ENCODE results near the gene CD44. TPM values are rescaled to one million over a fixed set of nuclear protein-coding genes. Genes with fewer than 3 reads are reported as not detected.

CD44 gene
- total RNA-seq, 1 donor from 2014 or later: 0.65 TPM

- peaks cover 26% of the 10 kb centered on the region for H3K4me1 Mint-ChIP-seq
- no peak for TF ChIP-seq CTCF (conservative IDR thresholded peaks at IDR 0.05)
- DNase-seq (ENCODE audit: low read depth, low spot score): no peak
- no peaks in the 10 kb centered on the region for H3K9me3 Mint-ChIP-seq
- no peaks in the 10 kb centered on the region for H3K27me3 Mint-ChIP-seq (ENCODE audit: low read depth)
- H3K4me3 Mint-ChIP-seq: no peak overlapping the region
- H3K27ac Mint-ChIP-seq (ENCODE audit: unreplicated experiment): no peak overlapping the region
- no peaks in the 10 kb centered on the region for H3K36me3 Mint-ChIP-seq (ENCODE audit: low read depth)
Observed at GRCh38 chr11:35190804-35191348, 51.9 kb downstream of the CD44 start.

DNA sequence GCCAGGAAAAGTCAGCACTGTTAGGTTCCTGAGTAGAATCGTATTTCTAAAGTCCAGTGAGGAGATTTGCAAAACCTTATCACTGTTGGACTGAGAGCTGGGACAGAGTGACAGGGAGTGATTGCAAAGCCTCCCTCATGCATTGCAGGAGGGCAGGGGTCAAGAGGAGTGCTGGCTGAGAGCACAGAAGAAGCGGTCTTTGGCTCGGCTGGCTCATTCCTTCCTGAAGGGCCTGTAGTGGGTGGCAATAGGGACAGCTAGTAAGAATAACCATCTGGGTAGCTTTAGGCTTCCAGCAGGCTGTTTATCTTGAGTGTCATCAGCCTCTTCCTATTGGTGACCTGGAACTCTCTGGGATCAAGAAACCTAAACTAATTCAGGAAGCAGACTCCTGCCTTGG, 53.4 kb downstream of the CD44 start:
- Mint-ChIP-seq H3K27ac (ENCODE audit: unreplicated experiment) (peak overlapping the region; percentile 30), H3K9me3 (no peaks in the 10 kb centered on the region), H3K4me1 (peaks cover 24% of the 10 kb centered on the region), H3K36me3 (ENCODE audit: low read depth) (no peaks in the 10 kb centered on the region), H3K4me3 (no peak overlapping the region), H3K27me3 (ENCODE audit: low read depth) (no peaks in the 10 kb centered on the region)
- no peak for TF ChIP-seq CTCF (conservative IDR thresholded peaks at IDR 0.05)
- peak; percentile 17 for DNase-seq (ENCODE audit: low read depth, low spot score)

GRCh38 chr11:35193767-35194166, 54.8 kb downstream of the CD44 start:
- no peak for TF ChIP-seq CTCF (conservative IDR thresholded peaks at IDR 0.05)
- Mint-ChIP-seq H3K9me3 (no peaks in the 10 kb centered on the region), H3K4me3 (no peak overlapping the region), H3K27me3 (ENCODE audit: low read depth) (no peaks in the 10 kb centered on the region), H3K4me1 (peaks cover 24% of the 10 kb centered on the region), H3K36me3 (ENCODE audit: low read depth) (no peaks in the 10 kb centered on the region), H3K27ac (ENCODE audit: unreplicated experiment) (no peak overlapping the region)
- DNase-seq (ENCODE audit: low read depth, low spot score): no peak

DNA sequence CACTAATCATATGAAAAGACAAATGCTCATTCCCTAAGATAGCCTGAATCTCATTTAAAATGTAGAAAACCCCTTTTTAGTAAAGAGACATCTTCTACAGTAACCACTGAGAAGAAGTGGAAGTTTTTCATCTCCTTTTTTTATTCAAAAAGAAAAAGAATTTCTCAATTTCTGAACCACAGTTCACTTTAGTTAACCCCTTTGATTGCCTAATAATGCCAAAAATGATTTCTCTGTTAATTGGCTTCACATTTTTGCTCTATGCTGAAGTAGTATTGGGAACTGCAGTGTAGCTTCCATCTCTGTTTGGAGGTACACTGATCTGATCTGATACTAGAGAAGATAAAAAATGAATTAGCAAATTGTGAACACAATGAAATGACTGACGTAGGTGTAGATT, 58.3 kb downstream of the CD44 start:
- no peak overlapping the region for H3K4me3 Mint-ChIP-seq
- no peaks in the 10 kb centered on the region for H3K27me3 Mint-ChIP-seq (ENCODE audit: low read depth)
- no peak overlapping the region for H3K27ac Mint-ChIP-seq (ENCODE audit: unreplicated experiment)
- no peak for TF ChIP-seq CTCF (conservative IDR thresholded peaks at IDR 0.05)
- H3K9me3 Mint-ChIP-seq: no peaks in the 10 kb centered on the region
- no peaks in the 10 kb centered on the region for H3K36me3 Mint-ChIP-seq (ENCODE audit: low read depth)
- peaks cover 9% of the 10 kb centered on the region for H3K4me1 Mint-ChIP-seq
- no peak for DNase-seq (ENCODE audit: low read depth, low spot score)

- no peak for DNase-seq (ENCODE audit: low read depth, low spot score)
- Mint-ChIP-seq H3K4me1 (peaks cover 7% of the 10 kb centered on the region), H3K4me3 (no peak overlapping the region), H3K36me3 (ENCODE audit: low read depth) (peaks cover 3% of the 10 kb centered on the region), H3K9me3 (peaks cover 3% of the 10 kb centered on the region), H3K27me3 (ENCODE audit: low read depth) (no peaks in the 10 kb centered on the region), H3K27ac (ENCODE audit: unreplicated experiment) (no peak overlapping the region)
- no peak for TF ChIP-seq CTCF (conservative IDR thresholded peaks at IDR 0.05)
Observed at GRCh38 chr11:35200811-35201341, 61.9 kb downstream of the CD44 start.
